GM12875 (cell line): ENCODE measurements around the gene ARVCF.

Source experiments
- H3K4me3 ChIP-seq: one replicate; pipeline ENCODE4 v1.5.1; 2011; ENCODE audit warnings: low read depth, low read length, control low read depth
- TF ChIP-seq, protein P1 (sequence below): IDR thresholded peaks from 2 replicates; pipeline ENCODE4 v1.5.1; 2011; ENCODE audit warnings: low read depth, mild to moderate bottlenecking, control low read depth, inconsistent platforms, low read length, moderate library complexity, borderline replicate concordance; ENCODE audit not compliant: insufficient read depth

Gene ARVCF

DNA sequence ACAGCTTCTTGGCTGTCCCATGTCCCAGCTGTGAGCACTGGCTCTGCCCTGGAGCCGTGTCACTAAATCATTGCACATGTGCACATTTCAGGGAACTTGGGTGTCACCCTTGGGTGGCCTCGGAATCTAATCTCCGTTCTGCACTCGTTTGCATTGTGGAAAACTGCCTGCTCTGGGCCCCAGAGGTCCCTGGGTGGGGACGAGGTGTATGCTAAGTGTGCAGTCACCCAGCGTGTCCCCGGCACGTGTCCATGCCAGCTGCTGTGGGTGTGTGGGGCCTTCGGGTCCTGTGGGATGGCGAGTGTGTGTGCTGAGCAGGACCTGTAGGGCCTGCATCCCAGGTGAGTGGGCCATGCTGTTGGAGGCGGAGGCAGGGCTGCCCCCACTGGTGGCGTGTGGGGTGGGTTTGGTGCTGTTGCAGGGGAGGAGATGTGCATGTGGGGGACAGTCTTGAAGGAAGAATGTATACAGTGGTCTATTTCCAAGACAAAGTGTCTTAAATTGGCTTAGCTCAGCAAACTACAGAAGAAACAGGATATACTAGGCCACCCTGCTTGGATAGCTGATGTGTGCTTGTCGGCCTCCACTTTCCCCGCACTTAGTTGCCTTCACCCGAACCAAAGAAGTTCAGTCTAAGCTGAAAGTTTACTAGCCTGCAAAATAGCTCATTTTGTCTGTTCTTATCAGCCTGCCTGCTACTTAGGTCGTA, 18.9 kb upstream of the ARVCF start:
- H3K4me3 ChIP-seq: no peak overlapping the region
- TF ChIP-seq, protein P1, sequence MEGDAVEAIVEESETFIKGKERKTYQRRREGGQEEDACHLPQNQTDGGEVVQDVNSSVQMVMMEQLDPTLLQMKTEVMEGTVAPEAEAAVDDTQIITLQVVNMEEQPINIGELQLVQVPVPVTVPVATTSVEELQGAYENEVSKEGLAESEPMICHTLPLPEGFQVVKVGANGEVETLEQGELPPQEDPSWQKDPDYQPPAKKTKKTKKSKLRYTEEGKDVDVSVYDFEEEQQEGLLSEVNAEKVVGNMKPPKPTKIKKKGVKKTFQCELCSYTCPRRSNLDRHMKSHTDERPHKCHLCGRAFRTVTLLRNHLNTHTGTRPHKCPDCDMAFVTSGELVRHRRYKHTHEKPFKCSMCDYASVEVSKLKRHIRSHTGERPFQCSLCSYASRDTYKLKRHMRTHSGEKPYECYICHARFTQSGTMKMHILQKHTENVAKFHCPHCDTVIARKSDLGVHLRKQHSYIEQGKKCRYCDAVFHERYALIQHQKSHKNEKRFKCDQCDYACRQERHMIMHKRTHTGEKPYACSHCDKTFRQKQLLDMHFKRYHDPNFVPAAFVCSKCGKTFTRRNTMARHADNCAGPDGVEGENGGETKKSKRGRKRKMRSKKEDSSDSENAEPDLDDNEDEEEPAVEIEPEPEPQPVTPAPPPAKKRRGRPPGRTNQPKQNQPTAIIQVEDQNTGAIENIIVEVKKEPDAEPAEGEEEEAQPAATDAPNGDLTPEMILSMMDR: no peak

DNA sequence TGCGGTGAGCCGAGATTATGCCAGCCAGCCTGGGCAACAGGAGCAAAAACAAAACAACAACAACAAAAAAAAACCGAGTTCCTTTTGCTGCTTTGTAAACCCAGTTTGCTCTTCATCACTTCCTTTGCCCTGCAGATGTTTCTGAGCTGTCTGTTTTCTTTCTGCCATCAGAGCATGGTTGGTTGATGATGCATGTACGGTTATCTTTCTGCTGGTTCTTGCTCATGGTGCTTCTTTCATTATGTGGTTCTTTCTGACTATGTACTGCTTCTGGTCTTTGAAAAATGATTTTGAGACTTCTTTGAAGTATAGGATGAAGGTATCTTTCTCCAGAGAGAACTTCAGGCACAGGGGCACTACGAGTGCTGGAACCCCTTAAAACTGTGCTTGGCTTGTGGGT, 17.5 kb upstream of the ARVCF start:
- H3K4me3 ChIP-seq: no peak overlapping the region
- TF ChIP-seq, protein P1: no peak

DNA sequence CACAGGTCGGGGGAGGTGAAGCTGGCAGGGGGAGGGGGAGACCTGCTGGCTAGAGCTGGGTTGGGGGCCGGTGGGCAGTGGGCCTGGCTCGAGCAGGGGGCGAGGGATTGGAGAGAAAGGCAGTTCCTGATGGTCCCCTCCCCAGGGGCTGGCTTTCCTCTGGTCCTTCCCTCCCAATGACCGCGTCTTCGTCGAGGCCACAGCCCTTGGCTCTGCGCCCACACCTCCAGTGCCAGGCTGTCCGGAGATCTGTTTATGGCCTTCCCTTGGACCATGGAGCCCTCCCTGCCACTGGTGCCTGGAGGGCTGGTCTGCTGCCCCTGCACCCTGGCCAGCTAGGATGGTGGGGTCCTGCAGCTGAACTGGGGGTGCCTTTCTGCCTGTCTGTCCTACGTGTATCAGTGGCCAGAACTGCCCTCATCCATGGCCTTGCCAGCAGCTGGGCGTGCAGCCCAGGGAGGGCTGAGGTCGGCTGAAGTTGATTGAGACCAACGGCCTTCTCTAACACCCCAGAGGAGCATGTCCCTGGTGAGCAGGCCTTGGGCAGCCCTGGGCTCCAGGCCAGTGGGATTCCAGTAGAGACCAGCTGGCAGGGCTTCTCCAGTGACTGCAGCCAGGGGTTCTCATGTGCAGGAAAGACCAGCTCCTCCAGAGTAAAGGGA, 16.6 kb upstream of the ARVCF start:
- H3K4me3 ChIP-seq: no peak overlapping the region
- TF ChIP-seq, protein P1: no peak

DNA sequence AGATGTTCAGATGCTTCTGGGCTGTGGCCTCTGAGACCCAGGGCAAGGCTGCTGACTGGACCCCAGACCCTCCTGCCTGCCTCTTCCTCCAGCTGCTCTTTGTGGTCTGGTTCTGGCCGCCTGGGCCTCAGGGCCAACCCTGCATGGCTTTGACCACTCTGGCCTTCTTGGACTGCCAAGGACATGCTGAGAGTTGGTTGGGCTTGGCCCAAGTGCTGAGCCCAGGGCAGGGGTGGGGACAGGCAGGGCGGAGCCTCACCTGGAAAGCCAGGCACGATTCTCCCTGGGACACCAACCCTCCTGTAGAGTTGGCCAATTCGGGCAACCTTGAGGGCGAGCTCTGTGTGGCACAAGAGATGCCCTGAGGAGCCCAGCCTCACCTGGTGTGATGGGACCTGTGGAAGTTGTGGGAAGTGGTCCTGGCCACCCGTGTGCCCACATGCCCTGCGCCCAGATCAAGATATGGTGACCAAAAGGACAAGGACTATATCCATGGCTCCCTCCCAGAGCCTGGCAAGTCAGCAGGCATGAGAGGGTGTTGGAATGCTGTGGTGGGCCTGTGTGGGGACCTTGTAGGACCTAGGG, 15.9 kb upstream of the ARVCF start:
- H3K4me3 ChIP-seq: no peak overlapping the region

DNA sequence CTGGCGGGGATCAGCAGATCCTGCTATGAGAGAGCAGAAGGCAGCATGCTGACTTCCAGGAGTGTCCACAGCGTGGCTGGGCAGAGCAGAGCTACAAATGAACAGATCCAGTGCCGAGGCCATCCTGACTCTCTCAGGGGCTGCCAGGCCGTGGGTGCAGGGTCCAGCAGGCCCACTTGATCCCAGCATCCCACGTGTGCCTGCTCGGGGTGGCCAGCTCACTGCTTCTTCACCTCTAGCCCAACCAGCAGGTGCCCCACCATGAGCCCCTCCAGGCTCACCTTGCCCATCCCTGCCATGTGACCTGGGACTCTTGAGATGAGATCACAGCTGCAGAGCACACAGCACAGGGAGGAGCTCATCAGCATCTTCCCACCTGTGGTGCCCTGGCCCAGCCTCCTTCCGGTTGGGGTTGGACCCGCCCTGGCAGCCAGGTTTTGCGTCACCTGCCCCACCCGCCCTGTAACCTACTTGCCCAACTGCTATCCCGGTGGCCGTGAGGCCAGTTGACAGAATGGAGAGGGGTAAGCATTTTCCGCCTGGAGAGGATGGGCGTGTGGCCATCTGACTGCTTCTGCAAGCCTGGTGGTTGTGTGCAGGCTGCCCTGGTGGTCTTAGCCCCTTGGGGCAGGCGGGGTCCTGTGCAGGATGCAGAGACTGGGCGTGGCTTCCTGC, 15.2 kb upstream of the ARVCF start:
- TF ChIP-seq, protein P1: no peak
- H3K4me3 ChIP-seq: no peak overlapping the region

More for the DNA sequence above, 15.9 kb upstream of the ARVCF start:
- TF ChIP-seq, protein P1: no peak

DNA sequence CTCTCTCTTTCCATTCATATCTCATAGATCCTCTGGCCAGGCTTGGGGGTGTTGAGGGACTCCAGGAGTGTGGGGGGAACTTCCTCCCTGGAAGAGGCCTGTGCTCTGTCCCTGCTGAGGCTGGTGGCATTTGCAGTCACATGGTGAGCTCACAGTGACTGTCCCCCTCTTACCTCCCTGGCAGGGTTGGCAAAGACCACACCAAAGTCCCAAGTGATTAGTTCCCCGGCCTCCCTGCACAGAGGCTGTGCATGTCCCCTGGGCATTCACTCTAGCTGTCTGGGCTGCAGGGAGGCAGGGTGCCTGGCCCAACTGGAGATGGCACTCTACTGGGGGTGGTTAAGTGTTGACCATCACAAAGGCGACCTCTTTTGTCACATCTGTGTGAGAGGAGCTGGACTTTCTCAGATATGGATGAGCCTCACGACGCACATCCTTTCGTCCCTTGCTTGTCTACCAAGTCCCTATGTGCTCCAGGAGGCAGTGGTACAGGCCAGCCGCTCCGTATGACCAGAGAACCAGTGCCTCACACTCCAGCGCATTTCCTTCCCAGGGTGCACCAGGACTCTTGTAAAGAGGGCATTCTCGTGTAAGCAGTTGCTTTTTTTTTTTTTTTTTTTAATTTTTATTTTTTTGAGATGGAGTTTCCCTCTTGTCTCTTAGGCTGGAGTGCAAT, 13.1 kb upstream of the ARVCF start:
- no peak overlapping the region for H3K4me3 ChIP-seq
- TF ChIP-seq, protein P1: no peak
